NB4 (cell line): ENCODE results near the gene FAM8A1.

Experiments used
- POLR2A ChIP-seq: IDR thresholded peaks from 2 replicates; pipeline ENCODE4 v1.6.1; 2011; ENCODE audit warnings: mild to moderate bottlenecking; ENCODE audit not compliant: insufficient read length; ENCODE audit errors: extremely low read depth
- TF ChIP-seq, protein P1 (sequence below): IDR thresholded peaks from one replicate; pipeline ENCODE4 v1.5.1; 2012; ENCODE audit warnings: low read depth, low read length

DNA sequence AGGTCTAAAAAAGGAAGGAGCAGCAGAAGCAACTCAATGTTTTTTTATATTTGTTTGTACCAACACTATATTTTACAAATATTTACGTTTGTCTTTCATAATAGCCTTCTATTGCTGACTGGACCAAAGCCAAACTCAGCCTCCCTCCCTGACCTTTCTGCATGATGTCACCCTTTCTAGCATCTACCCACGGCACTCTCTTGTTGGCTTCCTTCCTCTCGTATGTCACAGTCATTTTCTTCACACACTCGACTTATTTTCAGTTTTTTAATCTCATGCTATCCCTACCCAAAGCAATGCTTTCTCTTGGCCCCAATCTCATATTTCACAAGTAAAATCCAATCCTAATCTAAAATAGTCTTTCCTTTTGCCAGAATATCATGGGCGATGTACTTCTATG lies 16.3 kb upstream of the FAM8A1 start:
- TF ChIP-seq, protein P1, sequence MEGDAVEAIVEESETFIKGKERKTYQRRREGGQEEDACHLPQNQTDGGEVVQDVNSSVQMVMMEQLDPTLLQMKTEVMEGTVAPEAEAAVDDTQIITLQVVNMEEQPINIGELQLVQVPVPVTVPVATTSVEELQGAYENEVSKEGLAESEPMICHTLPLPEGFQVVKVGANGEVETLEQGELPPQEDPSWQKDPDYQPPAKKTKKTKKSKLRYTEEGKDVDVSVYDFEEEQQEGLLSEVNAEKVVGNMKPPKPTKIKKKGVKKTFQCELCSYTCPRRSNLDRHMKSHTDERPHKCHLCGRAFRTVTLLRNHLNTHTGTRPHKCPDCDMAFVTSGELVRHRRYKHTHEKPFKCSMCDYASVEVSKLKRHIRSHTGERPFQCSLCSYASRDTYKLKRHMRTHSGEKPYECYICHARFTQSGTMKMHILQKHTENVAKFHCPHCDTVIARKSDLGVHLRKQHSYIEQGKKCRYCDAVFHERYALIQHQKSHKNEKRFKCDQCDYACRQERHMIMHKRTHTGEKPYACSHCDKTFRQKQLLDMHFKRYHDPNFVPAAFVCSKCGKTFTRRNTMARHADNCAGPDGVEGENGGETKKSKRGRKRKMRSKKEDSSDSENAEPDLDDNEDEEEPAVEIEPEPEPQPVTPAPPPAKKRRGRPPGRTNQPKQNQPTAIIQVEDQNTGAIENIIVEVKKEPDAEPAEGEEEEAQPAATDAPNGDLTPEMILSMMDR, result no peak
- no peak for TF ChIP-seq POLR2A
